Measurements from ENCODE around the gene MEGF11.
"Not testable (repeated sequence)": the region's sequence is repeated elsewhere in the genome, so short reads cannot be mapped to it uniquely, and the experiment has no call there.

The MEGF11 gene

GRCh38 chr15:66275352-66275751, 21.8 kb upstream of the MEGF11 start:
- DNase-seq (ENCODE audit: low read depth), result no peak

GRCh38 chr15:66270932-66271331, 17.4 kb upstream of the MEGF11 start:
- no peak for DNase-seq (ENCODE audit: low read depth)

GRCh38 chr15:66269326-66270090, 16.0 kb upstream of the MEGF11 start:
- DNase-seq (ENCODE audit: low read depth), result no peak

- no peak for DNase-seq (ENCODE audit: low read depth)
Measured at GRCh38 chr15:66264859-66265513, 11.4 kb upstream of the MEGF11 start.

GRCh38 chr15:66262837-66263236, 9.3 kb upstream of the MEGF11 start:
- DNase-seq (ENCODE audit: low read depth), result not testable (repeated sequence)

DNA sequence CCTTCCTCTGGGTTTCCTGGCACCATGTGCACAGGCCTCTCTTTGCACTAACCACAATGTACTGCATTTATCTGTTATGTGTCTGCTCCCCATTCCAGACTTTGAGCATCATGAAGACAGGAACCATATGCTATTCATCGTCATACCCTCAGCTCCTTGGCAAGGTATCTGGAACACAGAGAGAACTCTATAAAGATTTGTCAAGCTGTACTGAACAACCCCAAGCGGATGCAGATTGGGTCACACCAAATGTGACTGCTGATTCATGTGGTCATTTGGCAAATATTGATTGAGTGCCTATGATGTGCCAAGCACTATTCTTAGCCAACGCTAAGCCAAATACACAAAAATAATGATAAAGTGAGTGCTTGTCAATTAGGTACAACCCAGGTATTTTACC, 7.5 kb upstream of the MEGF11 start:
- no peak for DNase-seq (ENCODE audit: low read depth)

DNA sequence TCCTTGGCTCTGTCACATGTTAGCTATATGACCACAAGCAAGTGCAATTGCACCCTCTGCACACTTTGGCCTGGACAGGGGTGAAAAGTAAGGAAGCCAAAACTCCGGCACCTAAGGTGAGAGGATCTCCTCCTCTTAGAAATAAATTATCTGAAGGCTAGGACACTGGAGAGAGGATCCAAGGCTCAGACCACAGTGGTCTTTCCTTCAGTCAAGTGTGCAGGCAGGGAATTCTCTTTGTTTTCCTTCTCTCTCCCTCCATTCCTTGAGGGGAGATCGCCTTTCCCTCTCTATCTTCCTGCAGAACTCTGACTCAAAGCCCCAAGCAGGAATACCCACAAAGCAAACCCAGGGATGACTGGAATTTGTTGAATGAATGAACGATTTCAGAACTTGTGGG, 3.1 kb upstream of the MEGF11 start:
- no peak for DNase-seq (ENCODE audit: low read depth)

- DNase-seq (ENCODE audit: low read depth), result no peak
Measured at GRCh38 chr15:66254951-66255676, 1.6 kb upstream of the MEGF11 start.

- no peak for DNase-seq (ENCODE audit: low read depth)
Measured at GRCh38 chr15:66254089-66254950, 770 bp upstream of the MEGF11 start.

GRCh38 chr15:66252685-66253417, 699 bp downstream of the MEGF11 start:
- no peak for DNase-seq (ENCODE audit: low read depth)

DNA sequence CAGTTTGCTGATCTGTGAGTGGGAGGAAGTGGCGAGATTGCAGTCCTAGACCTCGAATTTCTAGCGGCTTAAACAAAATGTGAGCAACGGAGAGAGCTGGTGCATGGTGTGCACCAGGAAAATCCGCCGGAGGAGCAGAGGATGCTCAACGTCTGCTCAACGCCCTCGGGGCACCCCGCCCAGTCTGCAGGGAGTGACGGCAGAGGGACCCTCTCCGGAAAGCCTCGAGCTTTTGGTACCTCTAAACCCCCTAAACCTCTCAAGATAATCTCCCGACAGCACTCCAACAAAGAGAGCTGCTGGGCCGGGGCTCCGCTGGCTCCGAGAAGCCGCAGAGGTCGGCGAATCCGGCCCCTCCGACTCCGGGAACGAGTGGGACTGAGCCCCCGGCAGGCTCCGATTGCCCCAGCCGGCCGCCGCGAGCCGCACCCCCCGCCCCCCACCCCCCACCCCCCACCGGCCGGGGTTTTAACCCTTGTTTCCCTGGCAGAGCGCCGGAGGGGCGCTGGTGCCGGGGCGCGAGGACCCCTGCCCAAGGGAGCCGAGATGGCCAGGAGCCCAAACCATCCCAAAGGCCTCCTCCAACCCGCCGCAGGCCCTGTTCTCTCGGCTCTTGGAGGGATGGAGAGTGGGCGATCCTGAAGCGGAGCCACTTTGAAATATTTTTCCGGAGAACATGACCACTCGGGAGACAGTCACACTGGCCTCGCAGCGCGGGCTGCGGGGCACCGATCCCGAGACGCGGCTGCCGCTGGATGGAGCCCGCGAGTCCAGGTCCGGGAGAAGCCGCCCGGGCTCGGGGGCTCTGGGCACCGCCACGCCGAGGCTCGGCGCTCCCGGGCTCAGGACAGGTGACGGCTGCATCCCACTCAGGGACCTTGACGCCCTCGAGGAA, 1.5 kb downstream of the MEGF11 start:
- no peak for DNase-seq (ENCODE audit: low read depth)

DNA sequence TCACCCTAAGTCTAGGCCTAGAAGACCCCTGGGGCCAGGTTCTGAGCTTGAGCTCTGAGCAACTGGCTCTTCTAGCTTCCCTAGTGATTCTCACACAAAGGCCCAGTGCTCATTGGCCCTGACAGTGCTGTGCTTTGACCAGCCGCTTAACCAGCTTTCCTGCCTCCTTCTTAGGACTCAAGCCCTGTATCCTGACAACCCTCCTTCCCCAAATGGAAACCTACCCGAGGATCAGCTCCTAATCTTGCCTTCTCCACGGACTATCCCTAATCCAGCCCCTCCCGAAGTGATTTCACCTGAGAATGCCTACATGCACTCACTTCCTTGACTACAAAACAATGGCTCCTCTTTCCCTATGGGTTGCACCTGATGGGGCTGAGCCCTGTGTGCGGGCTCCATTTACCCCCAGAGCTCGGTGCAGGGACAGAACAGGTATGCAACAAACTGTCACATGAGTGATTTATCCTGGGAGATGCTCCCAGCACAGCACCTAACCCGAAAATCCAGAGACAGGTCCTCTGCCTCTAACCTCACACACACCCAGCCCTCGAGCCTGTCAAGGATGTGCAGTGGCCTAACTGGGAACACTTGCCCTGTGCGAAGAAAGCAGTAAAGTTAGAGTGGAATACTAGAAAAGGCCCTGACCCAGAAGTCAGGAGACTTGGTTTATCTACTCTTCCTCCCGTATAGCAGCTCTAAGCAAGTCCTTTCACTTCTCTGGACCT, 2.3 kb downstream of the MEGF11 start:
- DNase-seq (ENCODE audit: low read depth), result no peak

DNA sequence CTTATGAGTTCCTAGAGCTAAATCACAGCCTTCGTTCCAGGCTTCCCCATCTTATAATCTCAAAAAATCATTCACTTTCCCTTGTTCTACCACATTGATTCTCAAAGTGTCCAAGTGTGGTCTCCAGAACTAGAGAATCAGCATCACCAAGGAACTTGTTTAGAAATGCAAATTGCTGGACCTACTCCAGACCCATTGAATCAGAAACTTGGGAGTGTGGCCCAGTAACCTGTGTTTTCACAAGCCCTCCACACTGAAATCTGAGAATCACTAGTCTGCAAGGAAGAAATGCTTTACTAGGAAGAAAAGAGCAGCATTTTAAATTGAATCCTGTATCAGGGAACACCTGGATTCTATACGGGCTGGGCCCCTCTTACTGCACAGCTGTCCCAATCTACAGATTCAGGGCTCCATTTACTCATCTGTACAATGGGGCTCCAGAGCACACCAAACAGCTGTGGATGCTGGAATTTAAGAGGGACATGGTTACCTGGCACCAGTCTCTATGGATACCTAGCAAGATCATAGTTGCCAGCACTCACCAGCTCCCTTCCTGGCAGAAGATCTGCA, 3.9 kb downstream of the MEGF11 start:
- no peak for DNase-seq (ENCODE audit: low read depth)

GRCh38 chr15:66246937-66247336, 6.6 kb downstream of the MEGF11 start:
- DNase-seq (ENCODE audit: low read depth), result no peak

- DNase-seq (ENCODE audit: low read depth), result not testable (repeated sequence)
Measured at GRCh38 chr15:66245832-66246231, 7.7 kb downstream of the MEGF11 start.

DNA sequence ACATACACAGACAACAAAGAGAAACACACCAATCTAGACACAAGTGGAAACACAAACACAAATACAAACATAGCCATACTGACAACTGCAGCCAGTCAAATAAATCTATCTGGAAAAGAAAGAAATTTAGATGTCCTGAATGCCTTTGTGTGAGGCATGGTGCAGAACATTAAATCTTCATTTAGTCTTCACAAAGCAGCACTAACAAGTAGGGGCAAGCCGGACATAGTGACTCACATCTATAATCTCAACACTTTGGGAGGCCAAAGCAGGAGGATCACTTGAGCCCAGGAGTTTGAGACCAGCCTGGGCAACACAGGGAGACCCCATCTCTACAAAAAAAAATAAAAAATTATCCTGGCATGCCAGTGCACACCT, 11.7 kb downstream of the MEGF11 start:
- no peak for DNase-seq (ENCODE audit: low read depth)

DNA sequence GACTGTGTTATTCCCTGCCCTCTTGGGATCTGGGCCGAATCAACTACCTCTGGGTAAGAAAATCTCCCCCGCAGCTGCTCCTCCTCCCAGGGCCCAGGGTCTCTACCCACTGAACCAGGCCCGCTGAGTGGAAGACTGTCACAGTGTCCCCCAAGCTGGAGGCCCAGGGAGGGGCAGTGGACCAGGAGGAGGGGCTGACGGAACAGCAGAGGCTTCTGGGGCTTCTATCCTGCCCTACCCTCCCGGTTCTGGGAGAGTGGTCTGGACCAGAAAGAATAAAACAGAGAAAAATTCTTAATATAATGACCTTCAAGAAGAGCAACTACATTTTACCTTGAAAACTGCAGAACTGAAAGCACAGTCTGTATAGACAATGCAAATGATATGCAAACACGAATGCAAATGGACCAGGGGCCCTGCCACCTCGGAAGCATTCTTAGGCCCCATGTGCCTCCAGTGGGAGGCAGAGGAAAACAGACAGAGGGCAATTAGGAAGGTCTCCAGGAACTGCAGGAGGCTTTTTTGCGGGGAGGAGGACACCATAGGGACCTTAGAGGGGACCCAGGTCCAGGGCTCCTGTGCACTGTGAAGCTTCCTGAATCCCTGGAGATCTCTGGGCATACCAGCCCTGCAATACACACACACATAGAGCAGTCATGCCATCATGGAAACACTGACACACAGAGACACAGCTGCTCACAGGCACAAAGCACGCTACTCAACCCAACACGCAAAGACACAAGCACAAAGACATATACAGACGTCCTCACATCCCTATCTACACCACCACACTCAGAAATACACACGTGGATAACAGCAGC, 12.3 kb downstream of the MEGF11 start:
- no peak for DNase-seq (ENCODE audit: low read depth)

DNA sequence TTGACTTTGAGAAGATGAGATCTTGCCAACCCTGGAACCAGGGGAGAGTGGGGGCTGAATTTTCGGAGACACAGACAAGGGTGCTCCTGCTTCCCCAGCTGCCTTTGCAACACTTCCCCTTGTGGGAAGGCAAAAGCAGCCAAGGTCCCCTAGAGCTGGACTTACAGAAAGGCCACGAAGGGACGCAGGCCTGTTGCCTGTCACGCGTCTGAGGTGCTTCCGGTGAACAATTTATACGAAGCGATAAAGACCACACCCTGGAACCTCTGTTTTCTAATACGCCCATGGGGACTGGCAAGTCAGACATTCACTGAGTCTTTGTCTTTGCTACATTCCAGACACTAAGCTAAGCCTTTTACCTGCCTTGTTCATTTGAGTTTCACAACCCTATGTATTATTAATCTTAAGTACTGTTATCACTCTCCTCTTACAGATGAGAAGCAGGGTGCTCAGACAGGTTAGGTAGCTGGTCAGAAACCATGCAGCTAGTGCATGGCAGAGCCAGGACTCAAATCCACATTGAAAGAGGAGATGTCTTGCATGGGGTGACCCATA, 13.2 kb downstream of the MEGF11 start:
- DNase-seq (ENCODE audit: low read depth), result no peak

All from HS-5 (cell line).